Adrenal gland (tissue), 5 donors: ENCODE results near the gene KIF26B.

Experiments
- POLR2A ChIP-seq, 2 donors: fragments of 450-650 bp; IDR thresholded peaks; one replicate each; pipeline ENCODE4 v1.6.1; 2017; ENCODE audit warnings: antibody characterized with exemption in 2 of 2, mild to moderate bottlenecking in 2 of 2, moderate library complexity in 1 of 2
- TF ChIP-seq, protein P1 (sequence below), 6 experiments: fragments of 450-650 bp in 4 of 6; fragments of 200-600 bp in 2 of 6; sonication (generic) in 1 of 6; IDR thresholded peaks; 1 replicate in 5 of 6; 2 replicates in 1 of 6; pipeline versions ENCODE4 v1.5.1 to v1.8.0; 2016 to 2021; ENCODE audit warnings: antibody characterized with exemption in 6 of 6, mild to moderate bottlenecking in 2 of 6, moderate library complexity in 1 of 6
- donor health status: DM: no; HTN: no; CAD: no.

DNA sequence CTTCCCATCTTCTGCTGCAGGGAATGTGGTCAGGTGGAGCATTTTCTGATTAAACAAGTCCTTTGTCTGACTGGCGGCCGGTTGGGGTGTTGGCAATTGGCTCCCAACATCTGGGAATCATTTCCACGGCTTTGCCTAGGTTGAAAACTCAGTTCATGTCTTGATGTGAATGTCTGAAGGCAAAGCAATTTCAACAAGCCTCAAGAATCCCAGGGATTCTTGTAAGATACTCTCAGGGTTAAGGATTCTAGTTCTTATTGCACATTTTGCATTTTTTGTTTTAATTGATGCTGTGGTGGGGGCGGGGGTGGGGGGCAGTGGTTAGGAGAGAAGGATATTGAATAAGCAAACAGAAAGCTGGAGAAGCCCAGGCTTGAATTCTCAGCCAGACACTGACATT lies 273.9 kb downstream of the KIF26B start:
- TF ChIP-seq, protein P1, sequence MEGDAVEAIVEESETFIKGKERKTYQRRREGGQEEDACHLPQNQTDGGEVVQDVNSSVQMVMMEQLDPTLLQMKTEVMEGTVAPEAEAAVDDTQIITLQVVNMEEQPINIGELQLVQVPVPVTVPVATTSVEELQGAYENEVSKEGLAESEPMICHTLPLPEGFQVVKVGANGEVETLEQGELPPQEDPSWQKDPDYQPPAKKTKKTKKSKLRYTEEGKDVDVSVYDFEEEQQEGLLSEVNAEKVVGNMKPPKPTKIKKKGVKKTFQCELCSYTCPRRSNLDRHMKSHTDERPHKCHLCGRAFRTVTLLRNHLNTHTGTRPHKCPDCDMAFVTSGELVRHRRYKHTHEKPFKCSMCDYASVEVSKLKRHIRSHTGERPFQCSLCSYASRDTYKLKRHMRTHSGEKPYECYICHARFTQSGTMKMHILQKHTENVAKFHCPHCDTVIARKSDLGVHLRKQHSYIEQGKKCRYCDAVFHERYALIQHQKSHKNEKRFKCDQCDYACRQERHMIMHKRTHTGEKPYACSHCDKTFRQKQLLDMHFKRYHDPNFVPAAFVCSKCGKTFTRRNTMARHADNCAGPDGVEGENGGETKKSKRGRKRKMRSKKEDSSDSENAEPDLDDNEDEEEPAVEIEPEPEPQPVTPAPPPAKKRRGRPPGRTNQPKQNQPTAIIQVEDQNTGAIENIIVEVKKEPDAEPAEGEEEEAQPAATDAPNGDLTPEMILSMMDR (IDR thresholded peaks at IDR 0.05): no peak
- TF ChIP-seq POLR2A (IDR thresholded peaks at IDR 0.05): no peak
